Sciatic nerve (tissue), 2 donors: ENCODE results near the gene OR2L13. TPM values are rescaled to one million over a fixed set of nuclear protein-coding genes. Genes with fewer than 3 reads are reported as not detected.
"Not testable (repeated sequence)": the region's sequence is repeated elsewhere in the genome, so short reads cannot be mapped to it uniquely, and the experiment has no call there.

ENCODE experiments used
- ATAC-seq: fragments of 200-7000 bp; cut with Tn5 transposase; one replicate; pipeline ENCODE4 v1.9.1; 2020; ENCODE audit warnings: mild to moderate bottlenecking, moderate library complexity
- DNase-seq: peaks from one replicate; pipeline ENCODE4 v3.0.0-alpha.2; 2020; ENCODE audit warnings: low spot score
- intact Hi-C: fragments of 100-400 bp; cut with DNase I; formaldehyde crosslinking; loops from one replicate; pipeline ENCODE4 v1.14.2; 2022
- total RNA-seq: library from RNA; stranded (reverse); fragmentation: NEBNext Ultra II Directional; extraction: Animal tissue kit (Norgen Biotek cat#: 25700); gene quantifications from one replicate; pipeline ENCODE4 v1.2.1, GENCODE V29; 2021
- donor health status: DM: no; HTN: no; CAD: no.
- donor health status: DM: no; HTN: no; CAD: no.

Gene OR2L13
- total RNA-seq: 0.36 TPM

- no peak for DNase-seq
- intact Hi-C loops: no loop called here
- ATAC-seq: no peak
These were observed at the start of gene OR2L13 for GRCh38 chr1:248094884-248095283. OR2L13 (plus strand) TSS chr1:248095184; CDS start chr1:248099376, 4,192 bp downstream.

- no peak for ATAC-seq
- intact Hi-C loops: no loop called here
- no peak for DNase-seq
These were observed 49.8 kb upstream of the OR2L13 start for GRCh38 chr1:248045209-248045608.

- ATAC-seq: no peak
These were observed 48.4 kb upstream of the OR2L13 start, which contains the start of gene OR2L3 for GRCh38 chr1:248046536-248046935. OR2L3 (plus strand) TSS chr1:248046836; CDS start chr1:248060682, 13,846 bp downstream.

GRCh38 chr1:248047008-248047407 is 48.0 kb upstream of the OR2L13 start:
- intact Hi-C loops: no loop called here
- ATAC-seq (no peak), DNase-seq (no peak)

More at GRCh38 chr1:248046536-248046935, 48.4 kb upstream of the OR2L13 start, which contains the start of gene OR2L3:
- no peak for DNase-seq
- intact Hi-C loops: no loop called here

- ATAC-seq (no peak), DNase-seq (no peak)
- intact Hi-C loops: no loop called here
These were observed 40.3 kb upstream of the OR2L13 start for GRCh38 chr1:248054671-248055070.

GRCh38 chr1:248055261-248055660 is 39.7 kb upstream of the OR2L13 start:
- intact Hi-C loops: no loop called here
- ATAC-seq (no peak), DNase-seq (no peak)

GRCh38 chr1:248065071-248065470 is 29.9 kb upstream of the OR2L13 start:
- ATAC-seq: no peak
- intact Hi-C loops: no loop called here
- DNase-seq: no peak

GRCh38 chr1:248065604-248066003 is 29.4 kb upstream of the OR2L13 start:
- ATAC-seq: no peak
- intact Hi-C loops: no loop called here
- DNase-seq: no peak

GRCh38 chr1:248083864-248084263 is 11.1 kb upstream of the OR2L13 start:
- ATAC-seq: peak; percentile 20
- not testable (repeated sequence) for DNase-seq

GRCh38 chr1:248098529-248098928 is 3.5 kb downstream of the OR2L13 start:
- intact Hi-C loops: no loop called here
- DNase-seq (no peak), ATAC-seq (no peak)

More at GRCh38 chr1:248083864-248084263, 11.1 kb upstream of the OR2L13 start:
- intact Hi-C loops: not testable (repeated sequence)

- intact Hi-C loops: no loop called here
- no peak for ATAC-seq
- no peak for DNase-seq
These were observed 7.9 kb downstream of the OR2L13 start for GRCh38 chr1:248102847-248103246.

- DNase-seq (no peak), ATAC-seq (no peak)
- intact Hi-C loops: no loop called here
These were observed 16.2 kb downstream of the OR2L13 start for GRCh38 chr1:248111157-248111556.

- DNase-seq (no peak), ATAC-seq (no peak)
- intact Hi-C loops: no loop called here
These were observed 19.9 kb downstream of the OR2L13 start for GRCh38 chr1:248114890-248115289.

- intact Hi-C loops: no loop called here
- ATAC-seq (no peak), DNase-seq (no peak)
These were observed 32.7 kb downstream of the OR2L13 start for GRCh38 chr1:248127653-248128052.

- no peak for DNase-seq
- intact Hi-C loops: no loop called here
These were observed 41.8 kb downstream of the OR2L13 start for GRCh38 chr1:248136811-248137210.

GRCh38 chr1:248140846-248141245 is 45.9 kb downstream of the OR2L13 start:
- intact Hi-C loops: no loop called here
- ATAC-seq (no peak), DNase-seq (no peak)

More at GRCh38 chr1:248136811-248137210, 41.8 kb downstream of the OR2L13 start:
- ATAC-seq: no peak

GRCh38 chr1:248143311-248143710 is 48.3 kb downstream of the OR2L13 start:
- no peak for DNase-seq
- ATAC-seq: no peak
- intact Hi-C loops: no loop called here

GRCh38 chr1:248144513-248145198 is 49.7 kb downstream of the OR2L13 start, which contains the start of gene OR2M5:
OR2M5 (plus strand) TSS chr1:248145148; CDS start chr1:248145148, 0 bp downstream.
- no peak for DNase-seq
- intact Hi-C loops: no loop called here
- no peak for ATAC-seq
